ENCODE results near the gene NAALAD2. TPM values are rescaled to one million over a fixed set of nuclear protein-coding genes. Genes with fewer than 3 reads are reported as not detected.
"Not testable (repeated sequence)": the region's sequence is repeated elsewhere in the genome, so short reads cannot be mapped to it uniquely, and the experiment has no call there.

NAALAD2 gene
- total and polyA plus RNA-seq, 4 experiments from 2014 or later: 0.08 TPM; not detected in 3

DNA sequence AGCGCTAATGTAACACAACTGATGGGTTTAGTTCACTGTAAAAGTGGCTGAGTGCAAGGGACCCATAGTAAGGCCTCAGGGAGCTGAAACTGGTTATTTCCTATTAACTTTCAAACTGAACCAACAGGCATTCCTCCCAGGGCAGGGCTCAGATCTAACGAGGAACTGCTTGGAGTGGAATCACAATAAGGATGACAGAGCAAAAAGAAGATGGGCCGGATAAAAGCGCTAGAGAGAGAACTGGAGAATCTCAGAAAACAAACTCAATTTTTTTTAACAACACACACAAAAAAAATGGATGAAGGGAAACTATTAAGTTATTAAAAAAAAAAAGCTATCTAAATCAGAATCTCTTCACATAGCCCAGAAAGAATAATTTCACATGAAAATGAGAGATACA is 102.5 kb downstream of the NAALAD2 start:
- peaks cover 2% of the 10 kb centered on the region for H3K4me1 ChIP-seq (ENCODE audit: insufficient read depth, low read length)
- POLR2A ChIA-PET (ENCODE audit: partially characterized antibody): interaction anchor here (1.2 kb wide), 1 partner anchor 13 kb away, joined by 3 read pairs; no protein-coding TSS in a partner anchor
- H3K27me3 ChIP-seq (ENCODE audit: insufficient read depth, low read length): no peaks in the 10 kb centered on the region
- H3K27ac ChIP-seq (ENCODE audit: low read depth, low read length): no peak overlapping the region
- intact Hi-C loops (cut with micrococcal nuclease): no loop called here
- Mint-ChIP-seq H3K4me3 (no peak overlapping the region), H3K27me3 (peaks cover 0 to 2% of the 10 kb centered on the region in 2 donors), H3K36me3 (no peaks in the 10 kb centered on the region), H3K27ac (peak overlapping the region in 1 of 7 donors; percentile 37), H3K4me1 (peaks cover 0 to 14% (median 5%) of the 10 kb centered on the region in 4 donors), H3K9me3 (no peaks in the 10 kb centered on the region)
- H3K9me3 ChIP-seq (ENCODE audit: control insufficient read depth in 1 of 2, low read length in 2 of 2): no peaks in the 10 kb centered on the region
- no peak overlapping the region for H3K4me3 ChIP-seq (ENCODE audit: low read length in 2 of 2)
- H3K36me3 ChIP-seq (ENCODE audit: insufficient read depth, low read length): no peaks in the 10 kb centered on the region
- CTCF ChIA-PET (ENCODE audit: partially characterized antibody): interaction anchor here (1.2 kb wide), 2 partner anchors 12 to 32 kb away, joined by 3 to 4 read pairs; no protein-coding TSS in a partner anchor
- no peak for DNase-seq

DNA sequence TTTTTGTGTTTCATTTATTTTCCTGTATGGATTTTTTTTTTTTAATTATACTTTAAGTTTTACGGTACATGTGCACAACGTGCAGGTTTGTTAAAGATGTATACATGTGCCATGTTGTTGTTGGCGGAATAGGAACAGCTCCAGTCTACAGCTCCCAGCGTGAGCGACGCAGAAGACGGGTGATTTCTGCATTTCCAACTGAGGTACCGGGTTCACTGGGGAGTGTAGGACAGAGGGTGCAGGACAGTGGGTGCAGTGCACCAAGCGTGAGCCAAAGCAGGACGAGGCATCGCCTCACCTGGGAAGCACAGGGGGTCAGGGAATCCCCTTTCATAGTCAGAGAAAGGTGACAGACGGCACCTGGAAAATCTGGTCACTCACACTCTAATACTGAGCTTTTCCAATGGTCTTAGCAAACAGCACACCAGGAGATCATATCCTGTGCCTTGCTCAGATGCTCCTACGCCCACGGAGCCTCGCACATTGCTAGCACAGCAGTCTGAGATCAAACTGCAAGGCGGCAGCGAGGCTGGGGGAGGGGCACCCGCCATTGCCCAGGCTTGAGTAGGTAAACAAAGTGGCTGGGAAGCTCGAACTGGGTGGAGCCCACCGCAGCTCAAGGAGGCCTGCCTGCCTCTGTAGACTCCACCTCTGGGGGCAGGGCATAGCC is 105.6 kb downstream of the NAALAD2 start:
- peak; percentile 22 to 44 (median 31) for DNase-seq
- peak overlapping the region in 5 of 7 donors; percentile 19 to 69 (median 32) for H3K27ac Mint-ChIP-seq

DNA sequence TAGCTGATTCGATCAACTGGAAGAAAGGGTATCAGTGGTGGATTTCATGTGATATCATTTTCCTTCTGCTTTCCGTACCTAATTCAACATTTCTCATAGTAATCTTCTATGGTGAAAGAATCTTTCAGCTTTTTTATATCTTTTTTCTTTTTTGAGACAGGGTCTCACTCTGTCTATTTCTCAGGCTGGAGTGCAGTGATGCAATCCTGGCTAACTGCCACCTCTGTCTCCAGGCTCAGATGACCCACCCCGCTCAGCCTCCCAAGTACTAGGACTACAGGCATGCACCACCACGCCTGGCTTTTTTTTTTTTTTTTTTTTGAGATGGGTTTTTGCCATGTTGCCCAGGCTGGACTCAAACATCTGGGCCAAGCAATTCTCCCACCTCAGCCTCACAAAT is 107.0 kb downstream of the NAALAD2 start:
- no peaks in the 10 kb centered on the region for H3K36me3 ChIP-seq (ENCODE audit: insufficient read depth, low read length)
- POLR2A ChIA-PET (ENCODE audit: partially characterized antibody): interaction anchor here (2.1 kb wide), 1 partner anchor 18 kb away, joined by 5 read pairs; the partner anchor contains the start of gene CHORDC1
- H3K27ac ChIP-seq (ENCODE audit: low read depth, low read length): no peak overlapping the region
- Mint-ChIP-seq H3K4me1 (peaks cover 5 to 19% (median 8%) of the 10 kb centered on the region in 4 donors), H3K4me3 (no peak overlapping the region), H3K36me3 (no peaks in the 10 kb centered on the region), H3K27ac (no peak overlapping the region), H3K27me3 (peaks cover 3 to 11% of the 10 kb centered on the region in 2 donors), H3K9me3 (no peaks in the 10 kb centered on the region)
- DNase-seq: no peak
- H3K9me3 ChIP-seq (ENCODE audit: control insufficient read depth in 1 of 2, low read length in 2 of 2): no peaks in the 10 kb centered on the region
- CTCF ChIA-PET (ENCODE audit: partially characterized antibody): interaction anchor here (1.0 kb wide), 1 partner anchor 21 kb away, joined by 5 read pairs; no protein-coding TSS in a partner anchor
- H3K27me3 ChIP-seq (ENCODE audit: insufficient read depth, low read length): no peaks in the 10 kb centered on the region
- no peak overlapping the region for H3K4me3 ChIP-seq (ENCODE audit: low read length in 2 of 2)
- peaks cover 7% of the 10 kb centered on the region for H3K4me1 ChIP-seq (ENCODE audit: insufficient read depth, low read length)
- intact Hi-C loops (cut with micrococcal nuclease): loop anchor here (2.0 kb wide), 1 partner anchor 19 kb away; the partner anchor contains the start of gene CHORDC1

More for the DNA sequence above, 105.6 kb downstream of the NAALAD2 start:
- H3K9me3 ChIP-seq (ENCODE audit: control insufficient read depth in 1 of 2, low read length in 2 of 2); H3K36me3 ChIP-seq (ENCODE audit: insufficient read depth, low read length); H3K36me3 Mint-ChIP-seq; CTCF ChIA-PET (ENCODE audit: partially characterized antibody); H3K4me3 ChIP-seq (ENCODE audit: low read length in 2 of 2); H3K27ac ChIP-seq (ENCODE audit: low read depth, low read length); H3K4me1 ChIP-seq (ENCODE audit: insufficient read depth, low read length); H3K27me3 ChIP-seq (ENCODE audit: insufficient read depth, low read length); H3K9me3 Mint-ChIP-seq; H3K27me3 Mint-ChIP-seq: not testable (repeated sequence)
- POLR2A ChIA-PET (ENCODE audit: partially characterized antibody): interaction anchor here (2.1 kb wide), 1 partner anchor 17 kb away, joined by 5 read pairs; the partner anchor contains the start of gene CHORDC1
- Mint-ChIP-seq H3K4me1 (peaks cover 1 to 19% (median 5%) of the 10 kb centered on the region in 4 donors), H3K4me3 (peak overlapping the region; percentile 52 to 66 (median 60))
- intact Hi-C loops (cut with micrococcal nuclease): loop anchor here (2.0 kb wide), 1 partner anchor 17 kb away; the partner anchor contains the start of gene CHORDC1

Other genes starting within 250 kb of the NAALAD2 start
- gene TRIM49D1, start 212.4 kb upstream of the NAALAD2 start, total RNA-seq: not detected
- not detected for gene TRIM49D1, start 212.4 kb upstream of the NAALAD2 start, polyA plus RNA-seq
- not detected for gene TRIM49D2, start 210.6 kb upstream of the NAALAD2 start, total RNA-seq
- gene TRIM49D2, start 210.6 kb upstream of the NAALAD2 start, polyA plus RNA-seq: not detected
- not detected for gene TRIM64, start 168.6 kb upstream of the NAALAD2 start, total RNA-seq
- not detected for gene TRIM64, start 168.6 kb upstream of the NAALAD2 start, polyA plus RNA-seq
- gene TRIM49C, start 103.6 kb upstream of the NAALAD2 start, total RNA-seq: not detected
- not detected for gene TRIM49C, start 103.6 kb upstream of the NAALAD2 start, polyA plus RNA-seq
- gene UBTFL1, start 48.7 kb upstream of the NAALAD2 start, total RNA-seq: not detected
- not detected for gene UBTFL1, start 48.7 kb upstream of the NAALAD2 start, polyA plus RNA-seq
- gene CHORDC1, start 88.4 kb downstream of the NAALAD2 start, total RNA-seq: 10 to 100 TPM; 70.2 to 78.4 TPM
- gene CHORDC1, start 88.4 kb downstream of the NAALAD2 start, polyA plus RNA-seq: 10 to 100 TPM; 22.2 to 47.7 TPM